MV-4-11 (cell line): ENCODE measurements around the gene PKP2.

Experiments used
- DNase-seq: peaks from one replicate; lab custom pipeline; 2025; lab: John Stamatoyannopoulos, UW

Gene PKP2

DNA sequence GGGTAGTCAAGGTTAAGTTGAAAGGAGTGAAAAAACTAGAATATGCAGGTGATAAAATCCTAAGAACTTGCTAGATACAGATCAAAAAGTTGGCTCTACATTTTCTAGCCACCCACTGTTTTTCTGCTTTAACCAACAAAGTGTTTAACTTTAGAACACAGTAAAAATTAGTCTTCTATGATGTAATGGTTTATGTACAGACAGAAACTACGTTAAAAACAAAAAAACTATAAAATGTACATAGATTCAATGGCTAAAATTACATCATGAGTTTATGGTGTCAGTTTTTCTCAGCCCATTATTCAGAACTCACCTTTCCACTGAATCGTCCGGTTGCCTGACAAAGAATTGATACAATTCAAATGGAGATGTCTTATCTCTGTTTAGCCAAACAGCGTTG, 143.0 kb downstream of the PKP2 start:
- DNase-seq: no peak

- no peak for DNase-seq
These were observed 153.3 kb downstream of the PKP2 start for GRCh38 chr12:32743264-32743663.

- DNase-seq: no peak
These were observed 154.4 kb downstream of the PKP2 start for GRCh38 chr12:32742133-32742532.
